ENCODE measurements around the gene SAMD14. TPM values are rescaled to one million over a fixed set of nuclear protein-coding genes. Genes with fewer than 3 reads are reported as not detected.

Gene SAMD14
- total RNA-seq, 1 donor from 2014 or later, result 1.0 TPM

DNA sequence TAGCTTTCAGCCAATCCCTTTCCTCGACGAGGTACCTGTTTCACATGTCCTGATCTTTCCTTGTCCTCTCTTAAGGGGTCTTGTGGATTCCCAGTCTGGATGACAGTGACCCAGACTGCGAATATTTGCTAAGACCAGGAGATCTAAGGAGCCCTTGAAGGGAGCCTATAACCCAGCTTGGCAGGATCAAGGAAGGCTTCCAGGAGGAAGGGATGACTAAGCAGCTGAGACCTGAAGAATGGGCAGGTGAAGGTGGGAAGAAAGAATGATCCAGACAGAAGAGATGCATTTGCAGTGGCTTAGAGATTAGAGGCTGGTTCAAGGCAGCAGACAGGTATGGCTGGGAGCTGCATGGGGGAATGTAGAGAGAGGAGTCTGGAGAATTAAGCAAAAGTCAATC, 36.7 kb downstream of the SAMD14 start:
- no peaks in the 10 kb centered on the region for H3K27me3 ChIP-seq (ENCODE audit: control insufficient read depth in 3 of 3, insufficient read depth in 3 of 3, low read length in 3 of 3)
- H3K36me3 ChIP-seq (ENCODE audit: control insufficient read depth in 3 of 3, insufficient read depth in 3 of 3, low read length in 3 of 3), result peaks cover 25 to 35% (median 32%) of the 10 kb centered on the region in 3 donors
- no peak overlapping the region for H3K4me3 ChIP-seq (ENCODE audit: low read length in 3 of 3)
- H3K9me3 ChIP-seq (ENCODE audit: control insufficient read depth in 3 of 3, low read length in 3 of 3), result no peaks in the 10 kb centered on the region
- no peak overlapping the region for H3K27ac ChIP-seq (ENCODE audit: low read depth, low read length)
- H3K9ac ChIP-seq (ENCODE audit: low read depth in 1 of 3, low read length in 3 of 3), result no peak overlapping the region
- H3K4me1 ChIP-seq (ENCODE audit: control insufficient read depth in 3 of 3, insufficient read depth in 3 of 3, low read length in 3 of 3), result peaks cover 29 to 38% (median 35%) of the 10 kb centered on the region in 3 donors

DNA sequence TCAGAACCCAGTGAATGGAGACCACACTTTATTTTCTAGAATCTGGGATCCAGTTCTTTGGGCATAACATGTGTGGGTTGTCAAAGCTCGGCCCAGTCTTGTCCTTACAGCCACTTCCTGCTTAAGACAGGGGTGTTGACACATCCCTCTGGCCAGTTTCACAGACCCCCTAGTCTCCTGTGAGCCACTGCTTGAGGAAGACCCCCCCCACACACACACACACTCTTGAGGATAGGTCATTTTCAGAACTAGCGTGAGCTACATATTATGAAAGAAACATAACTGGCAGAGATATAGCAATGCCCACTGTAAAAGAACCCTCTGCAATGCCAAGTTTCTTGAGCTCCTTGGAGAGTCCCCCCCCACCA, 38.1 kb downstream of the SAMD14 start:
- Histone ChIP-seq H3K4me1 (ENCODE audit: control insufficient read depth in 3 of 3, insufficient read depth in 3 of 3, low read length in 3 of 3) (peaks cover 16 to 24% (median 21%) of the 10 kb centered on the region in 3 donors), H3K4me3 (ENCODE audit: low read length in 3 of 3) (no peak overlapping the region), H3K36me3 (ENCODE audit: control insufficient read depth in 3 of 3, insufficient read depth in 3 of 3, low read length in 3 of 3) (peaks cover 17 to 22% (median 18%) of the 10 kb centered on the region in 3 donors), H3K27ac (ENCODE audit: low read depth, low read length) (no peak overlapping the region), H3K27me3 (ENCODE audit: control insufficient read depth in 3 of 3, insufficient read depth in 3 of 3, low read length in 3 of 3) (no peaks in the 10 kb centered on the region), H3K9ac (ENCODE audit: low read depth in 1 of 3, low read length in 3 of 3) (no peak overlapping the region), H3K9me3 (ENCODE audit: control insufficient read depth in 3 of 3, low read length in 3 of 3) (no peaks in the 10 kb centered on the region)

- peaks cover 16 to 21% (median 17%) of the 10 kb centered on the region in 3 donors for H3K36me3 ChIP-seq (ENCODE audit: control insufficient read depth in 3 of 3, insufficient read depth in 3 of 3, low read length in 3 of 3)
- H3K4me1 ChIP-seq (ENCODE audit: control insufficient read depth in 3 of 3, insufficient read depth in 3 of 3, low read length in 3 of 3), result peaks cover 9 to 18% (median 15%) of the 10 kb centered on the region in 3 donors
- H3K4me3 ChIP-seq (ENCODE audit: low read length in 3 of 3), result no peak overlapping the region
- no peaks in the 10 kb centered on the region for H3K27me3 ChIP-seq (ENCODE audit: control insufficient read depth in 3 of 3, insufficient read depth in 3 of 3, low read length in 3 of 3)
- H3K9ac ChIP-seq (ENCODE audit: low read depth in 1 of 3, low read length in 3 of 3), result peak overlapping the region in 1 of 3 donors; percentile 16
- H3K27ac ChIP-seq (ENCODE audit: low read depth, low read length), result no peak overlapping the region
- no peaks in the 10 kb centered on the region for H3K9me3 ChIP-seq (ENCODE audit: control insufficient read depth in 3 of 3, low read length in 3 of 3)
Observed at GRCh38 chr17:50090971-50091917, 38.7 kb downstream of the SAMD14 start.

GRCh38 chr17:50090071-50090470, 39.9 kb downstream of the SAMD14 start:
- H3K4me3 ChIP-seq (ENCODE audit: low read length in 3 of 3), result no peak overlapping the region
- no peak overlapping the region for H3K27ac ChIP-seq (ENCODE audit: low read depth, low read length)
- H3K9me3 ChIP-seq (ENCODE audit: control insufficient read depth in 3 of 3, low read length in 3 of 3), result no peaks in the 10 kb centered on the region
- H3K9ac ChIP-seq (ENCODE audit: low read depth in 1 of 3, low read length in 3 of 3), result no peak overlapping the region
- no peaks in the 10 kb centered on the region for H3K27me3 ChIP-seq (ENCODE audit: control insufficient read depth in 3 of 3, insufficient read depth in 3 of 3, low read length in 3 of 3)
- peaks cover 4 to 10% (median 9%) of the 10 kb centered on the region in 3 donors for H3K4me1 ChIP-seq (ENCODE audit: control insufficient read depth in 3 of 3, insufficient read depth in 3 of 3, low read length in 3 of 3)
- H3K36me3 ChIP-seq (ENCODE audit: control insufficient read depth in 3 of 3, insufficient read depth in 3 of 3, low read length in 3 of 3), result peaks cover 15 to 21% (median 16%) of the 10 kb centered on the region in 3 donors

- Histone ChIP-seq H3K27ac (ENCODE audit: low read depth, low read length) (no peak overlapping the region), H3K4me1 (ENCODE audit: control insufficient read depth in 3 of 3, insufficient read depth in 3 of 3, low read length in 3 of 3) (peaks cover 0 to 3% (median 2%) of the 10 kb centered on the region in 3 donors), H3K36me3 (ENCODE audit: control insufficient read depth in 3 of 3, insufficient read depth in 3 of 3, low read length in 3 of 3) (peaks cover 15 to 21% (median 16%) of the 10 kb centered on the region in 3 donors), H3K9me3 (ENCODE audit: control insufficient read depth in 3 of 3, low read length in 3 of 3) (no peaks in the 10 kb centered on the region), H3K9ac (ENCODE audit: low read depth in 1 of 3, low read length in 3 of 3) (no peak overlapping the region), H3K4me3 (ENCODE audit: low read length in 3 of 3) (no peak overlapping the region), H3K27me3 (ENCODE audit: control insufficient read depth in 3 of 3, insufficient read depth in 3 of 3, low read length in 3 of 3) (no peaks in the 10 kb centered on the region)
Observed at GRCh38 chr17:50088952-50089825, 40.8 kb downstream of the SAMD14 start.

DNA sequence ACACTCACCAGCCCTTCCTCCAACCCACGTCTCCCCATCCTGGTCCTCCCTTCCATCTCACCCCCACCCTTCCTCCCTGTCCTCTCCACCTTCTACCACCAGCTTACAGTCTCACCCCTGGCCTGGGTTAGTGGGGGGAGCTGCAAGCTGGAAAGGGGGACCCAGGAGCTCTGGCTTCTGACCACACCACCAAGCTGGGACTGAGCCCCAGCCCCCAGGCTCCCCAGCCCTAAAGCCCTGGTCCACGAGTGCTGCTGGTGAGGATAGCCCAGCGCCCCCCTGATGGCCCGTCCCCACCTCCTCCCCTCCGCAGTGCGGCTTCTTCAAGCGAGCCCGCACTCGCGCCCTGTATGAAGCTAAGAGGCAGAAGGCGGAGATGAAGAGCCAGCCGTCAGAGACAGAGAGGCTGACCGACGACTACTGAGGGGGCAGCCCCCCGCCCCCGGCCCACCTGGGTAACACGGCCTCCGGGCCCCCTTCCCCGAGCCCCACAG, 42.0 kb downstream of the SAMD14 start:
- H3K27me3 ChIP-seq (ENCODE audit: control insufficient read depth in 3 of 3, insufficient read depth in 3 of 3, low read length in 3 of 3), result no peaks in the 10 kb centered on the region
- H3K4me1 ChIP-seq (ENCODE audit: control insufficient read depth in 3 of 3, insufficient read depth in 3 of 3, low read length in 3 of 3), result no peaks in the 10 kb centered on the region
- no peak overlapping the region for H3K27ac ChIP-seq (ENCODE audit: low read depth, low read length)
- peaks cover 15 to 21% (median 16%) of the 10 kb centered on the region in 3 donors for H3K36me3 ChIP-seq (ENCODE audit: control insufficient read depth in 3 of 3, insufficient read depth in 3 of 3, low read length in 3 of 3)
- no peak overlapping the region for H3K4me3 ChIP-seq (ENCODE audit: low read length in 3 of 3)
- peak overlapping the region in 1 of 3 donors; percentile 40 for H3K9ac ChIP-seq (ENCODE audit: low read depth in 1 of 3, low read length in 3 of 3)
- no peaks in the 10 kb centered on the region for H3K9me3 ChIP-seq (ENCODE audit: control insufficient read depth in 3 of 3, low read length in 3 of 3)

- Histone ChIP-seq H3K27me3 (ENCODE audit: control insufficient read depth in 3 of 3, insufficient read depth in 3 of 3, low read length in 3 of 3) (no peaks in the 10 kb centered on the region), H3K9me3 (ENCODE audit: control insufficient read depth in 3 of 3, low read length in 3 of 3) (no peaks in the 10 kb centered on the region), H3K4me1 (ENCODE audit: control insufficient read depth in 3 of 3, insufficient read depth in 3 of 3, low read length in 3 of 3) (no peaks in the 10 kb centered on the region), H3K4me3 (ENCODE audit: low read length in 3 of 3) (no peak overlapping the region), H3K27ac (ENCODE audit: low read depth, low read length) (no peak overlapping the region), H3K36me3 (ENCODE audit: control insufficient read depth in 3 of 3, insufficient read depth in 3 of 3, low read length in 3 of 3) (peaks cover 15 to 21% (median 16%) of the 10 kb centered on the region in 3 donors), H3K9ac (ENCODE audit: low read depth in 1 of 3, low read length in 3 of 3) (peak overlapping the region in 1 of 3 donors; percentile 40)
Observed at GRCh38 chr17:50087246-50087911, 42.6 kb downstream of the SAMD14 start.

GRCh38 chr17:50081757-50082156, 48.2 kb downstream of the SAMD14 start:
- peaks cover 15 to 30% (median 23%) of the 10 kb centered on the region in 3 donors for H3K4me1 ChIP-seq (ENCODE audit: control insufficient read depth in 3 of 3, insufficient read depth in 3 of 3, low read length in 3 of 3)
- H3K36me3 ChIP-seq (ENCODE audit: control insufficient read depth in 3 of 3, insufficient read depth in 3 of 3, low read length in 3 of 3), result peaks cover 15 to 33% (median 20%) of the 10 kb centered on the region in 3 donors
- H3K9ac ChIP-seq (ENCODE audit: low read depth in 1 of 3, low read length in 3 of 3), result no peak overlapping the region
- no peak overlapping the region for H3K4me3 ChIP-seq (ENCODE audit: low read length in 3 of 3)
- no peaks in the 10 kb centered on the region for H3K9me3 ChIP-seq (ENCODE audit: control insufficient read depth in 3 of 3, low read length in 3 of 3)
- no peaks in the 10 kb centered on the region for H3K27me3 ChIP-seq (ENCODE audit: control insufficient read depth in 3 of 3, insufficient read depth in 3 of 3, low read length in 3 of 3)
- H3K27ac ChIP-seq (ENCODE audit: low read depth, low read length), result peak overlapping the region; percentile 34

GRCh38 chr17:50080827-50081226, 49.1 kb downstream of the SAMD14 start:
- Histone ChIP-seq H3K27me3 (ENCODE audit: control insufficient read depth in 3 of 3, insufficient read depth in 3 of 3, low read length in 3 of 3) (no peaks in the 10 kb centered on the region), H3K9me3 (ENCODE audit: control insufficient read depth in 3 of 3, low read length in 3 of 3) (no peaks in the 10 kb centered on the region), H3K27ac (ENCODE audit: low read depth, low read length) (peak overlapping the region; percentile 34), H3K4me3 (ENCODE audit: low read length in 3 of 3) (no peak overlapping the region), H3K4me1 (ENCODE audit: control insufficient read depth in 3 of 3, insufficient read depth in 3 of 3, low read length in 3 of 3) (peaks cover 15 to 30% (median 23%) of the 10 kb centered on the region in 3 donors), H3K36me3 (ENCODE audit: control insufficient read depth in 3 of 3, insufficient read depth in 3 of 3, low read length in 3 of 3) (peaks cover 15 to 39% (median 22%) of the 10 kb centered on the region in 3 donors), H3K9ac (ENCODE audit: low read depth in 1 of 3, low read length in 3 of 3) (no peak overlapping the region)
